Muscle of leg (tissue), 16 donors: Measurements from ENCODE around the gene SAP30. TPM values are rescaled to one million over a fixed set of nuclear protein-coding genes. Genes with fewer than 3 reads are reported as not detected.

Source experiments
- DNase-seq: peaks from one replicate; pipeline ENCODE4 v3.0.0; 2013
- H3K27ac ChIP-seq: one replicate; pipeline ENCODE4 v1.5.1; 2013; ENCODE audit warnings: mild to moderate bottlenecking, low read length, control low read depth
- H3K27me3 ChIP-seq: one replicate; pipeline ENCODE4 v1.6.1; 2013; ENCODE audit warnings: low read length; ENCODE audit not compliant: control insufficient read depth, insufficient read depth
- H3K36me3 ChIP-seq: one replicate; pipeline ENCODE4 v1.6.1; 2013; ENCODE audit warnings: low read length; ENCODE audit not compliant: control insufficient read depth, insufficient read depth
- H3K4me1 ChIP-seq: one replicate; pipeline ENCODE4 v1.6.1; 2013; ENCODE audit warnings: low read length; ENCODE audit not compliant: control insufficient read depth, insufficient read depth
- H3K4me3 ChIP-seq: one replicate; pipeline ENCODE4 v1.5.1; 2013; ENCODE audit warnings: low read length, control low read depth
- H3K9me3 ChIP-seq: replicated peaks from 2 replicates; pipeline ENCODE4 v1.6.1; 2013; ENCODE audit warnings: low read depth, low read length; ENCODE audit not compliant: control insufficient read depth
- WGBS: methylation state at CpG from one replicate; pipeline ENCODE4 v1.1.5; 2013; ENCODE audit warnings: missing lambda C conversion rate; ENCODE audit not compliant: insufficient coverage; 5-methylcytosine and 5-hydroxymethylcytosine counted together
- long read RNA-seq, 11 donors: transcript quantifications; one replicate each; lab custom pipeline, GENCODE V29; 2026
- polyA plus RNA-seq, 8 donors: library from polyadenylated mRNA; unstranded; fragments of 120-200 nt; gene quantifications; one replicate each; pipeline versions ENCODE4 v1.2.1 to v1.2.3, GENCODE V29; 2013; ENCODE audit warnings: inconsistent platforms in 1 of 8, low replicate concordance in 1 of 8; ENCODE audit not compliant: insufficient read length in 8 of 8, insufficient read depth in 1 of 8
- total RNA-seq: library from RNA; stranded (reverse); fragments of 120-200 nt; gene quantifications from one replicate; pipeline ENCODE4 v1.2.4, GENCODE V29; 2013

Gene SAP30
- total RNA-seq (12.1 TPM), polyA plus RNA-seq (10 to 100 TPM in 6 of 8 donors, 1 to 10 TPM in 2; 8.7 to 13.0 (median 11.6) TPM)
- long read RNA-seq, donor 1, partial matches to known transcripts: 0 of 1 reads
- long read RNA-seq, donor 1, other reads (novel, unspliced or antisense): 0 of 1 reads
- long read RNA-seq, donor 2: 0 reads
- long read RNA-seq, donor 3, transcript SAP30-201 (4 exons, 1,108 nt): major isoform, 10 of 16 reads
- long read RNA-seq, donor 3, partial matches to known transcripts: 0 of 16 reads
- long read RNA-seq, donor 3, other reads (novel, unspliced or antisense): 6 of 16 reads
- long read RNA-seq, donor 4, partial matches to known transcripts: 0 of 3 reads
- long read RNA-seq, donor 4, other reads (novel, unspliced or antisense): 0 of 3 reads
- long read RNA-seq, donor 5, transcript SAP30-201 (4 exons, 1,108 nt): major isoform, 19 of 26 reads
- long read RNA-seq, donor 5, partial matches to known transcripts: 7 of 26 reads
- long read RNA-seq, donor 5, other reads (novel, unspliced or antisense): 0 of 26 reads
- long read RNA-seq, donor 6, transcript SAP30-201 (4 exons, 1,108 nt): major isoform, 15 of 15 reads
- long read RNA-seq, donor 6, partial matches to known transcripts: 0 of 15 reads
- long read RNA-seq, donor 6, other reads (novel, unspliced or antisense): 0 of 15 reads
- long read RNA-seq, donor 7, transcript SAP30-201 (4 exons, 1,108 nt): major isoform, 14 of 14 reads
- long read RNA-seq, donor 7, partial matches to known transcripts: 0 of 14 reads
- long read RNA-seq, donor 7, other reads (novel, unspliced or antisense): 0 of 14 reads
- long read RNA-seq, donor 8, transcript SAP30-201 (4 exons, 1,108 nt): major isoform, 8 of 8 reads
- long read RNA-seq, donor 8, partial matches to known transcripts: 0 of 8 reads
- long read RNA-seq, donor 8, other reads (novel, unspliced or antisense): 0 of 8 reads
- long read RNA-seq, donor 9, transcript SAP30-201 (4 exons, 1,108 nt): major isoform, 5 of 5 reads
- long read RNA-seq, donor 9, partial matches to known transcripts: 0 of 5 reads
- long read RNA-seq, donor 9, other reads (novel, unspliced or antisense): 0 of 5 reads
- long read RNA-seq, donor 10, transcript SAP30-201 (4 exons, 1,108 nt): major isoform, 5 of 5 reads
- long read RNA-seq, donor 10, partial matches to known transcripts: 0 of 5 reads
- long read RNA-seq, donor 10, other reads (novel, unspliced or antisense): 0 of 5 reads
- long read RNA-seq, donor 11, transcript SAP30-201 (4 exons, 1,108 nt): major isoform, 7 of 7 reads
- long read RNA-seq, donor 11, partial matches to known transcripts: 0 of 7 reads
- long read RNA-seq, donor 11, other reads (novel, unspliced or antisense): 0 of 7 reads

- DNase-seq: peak; percentile 100
- H3K9me3 ChIP-seq: no peaks in the 10 kb centered on the region
- H3K4me1 ChIP-seq: no peaks in the 10 kb centered on the region
- peak within 1 kb of the TSS; percentile 100 for H3K27ac ChIP-seq
- no peaks in the 10 kb centered on the region for H3K27me3 ChIP-seq
- H3K36me3 ChIP-seq: peaks cover 5% of the 10 kb centered on the region
- under 1% methylated on average over 64 of the region's 72 CpGs for WGBS
- peak within 1 kb of the TSS; percentile 88 for H3K4me3 ChIP-seq
These were observed at the start of gene SAP30 for GRCh38 chr4:173370477-173371291. TSS of gene SAP30 (plus strand) at chr4:173370954. CDS start at chr4:173371183, 229 bp downstream.

DNA sequence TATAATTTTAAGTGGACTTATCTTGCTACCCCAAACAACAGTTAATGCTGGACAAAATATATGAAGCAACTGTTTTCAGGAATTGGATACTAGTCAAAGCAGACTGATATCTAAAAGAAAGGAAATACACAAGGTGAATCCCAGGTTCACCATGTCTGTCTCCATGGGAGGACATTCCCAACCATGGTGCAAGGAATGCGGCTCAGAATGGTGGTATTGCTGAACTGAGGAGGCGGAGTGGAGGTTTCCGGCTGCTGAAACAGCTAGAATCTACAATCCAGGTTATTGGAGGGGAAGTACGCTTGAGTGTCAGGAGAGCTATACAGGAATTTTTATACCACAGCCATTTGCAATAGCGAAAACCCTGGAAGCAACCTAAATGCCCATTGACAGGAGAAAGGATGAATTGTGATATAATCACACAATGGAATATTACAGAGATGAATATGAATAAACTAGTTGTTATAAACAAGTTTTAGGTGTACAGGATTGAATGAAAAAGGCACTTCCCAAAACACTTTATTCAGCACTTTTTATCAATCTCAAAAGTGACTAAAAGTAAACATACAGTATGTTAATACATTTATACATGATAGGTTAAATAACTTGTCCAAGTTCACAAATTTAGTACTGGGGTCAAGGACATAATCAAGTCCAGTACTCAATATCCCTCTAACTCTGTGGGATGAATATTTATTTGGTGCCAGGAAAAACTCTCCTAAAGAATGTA, 45.6 kb upstream of the SAP30 start:
- Histone ChIP-seq H3K4me1 (no peaks in the 10 kb centered on the region), H3K27me3 (no peaks in the 10 kb centered on the region), H3K36me3 (peaks cover 13% of the 10 kb centered on the region), H3K27ac (no peak overlapping the region), H3K9me3 (no peaks in the 10 kb centered on the region), H3K4me3 (no peak overlapping the region)
- no peak for DNase-seq
- WGBS: 92% methylated on average over 2 of the region's 5 CpGs

- Histone ChIP-seq H3K4me3 (no peak overlapping the region), H3K9me3 (no peaks in the 10 kb centered on the region), H3K36me3 (peaks cover 15% of the 10 kb centered on the region), H3K4me1 (peaks cover 7% of the 10 kb centered on the region), H3K27ac (no peak overlapping the region), H3K27me3 (no peaks in the 10 kb centered on the region)
- DNase-seq: peak; percentile 16
- 70% methylated on average over 2 of the region's 5 CpGs for WGBS
These were observed 42.4 kb upstream of the SAP30 start for GRCh38 chr4:173328236-173328901.

GRCh38 chr4:173330590-173330989, 40.2 kb upstream of the SAP30 start:
- no peaks in the 10 kb centered on the region for H3K27me3 ChIP-seq
- no peak overlapping the region for H3K27ac ChIP-seq
- H3K9me3 ChIP-seq: no peaks in the 10 kb centered on the region
- peaks cover 13% of the 10 kb centered on the region for H3K36me3 ChIP-seq
- WGBS: no CpG with 5 or more reads among the region's 2 CpGs
- peaks cover 11% of the 10 kb centered on the region for H3K4me1 ChIP-seq
- H3K4me3 ChIP-seq: no peak overlapping the region
- DNase-seq: no peak

DNA sequence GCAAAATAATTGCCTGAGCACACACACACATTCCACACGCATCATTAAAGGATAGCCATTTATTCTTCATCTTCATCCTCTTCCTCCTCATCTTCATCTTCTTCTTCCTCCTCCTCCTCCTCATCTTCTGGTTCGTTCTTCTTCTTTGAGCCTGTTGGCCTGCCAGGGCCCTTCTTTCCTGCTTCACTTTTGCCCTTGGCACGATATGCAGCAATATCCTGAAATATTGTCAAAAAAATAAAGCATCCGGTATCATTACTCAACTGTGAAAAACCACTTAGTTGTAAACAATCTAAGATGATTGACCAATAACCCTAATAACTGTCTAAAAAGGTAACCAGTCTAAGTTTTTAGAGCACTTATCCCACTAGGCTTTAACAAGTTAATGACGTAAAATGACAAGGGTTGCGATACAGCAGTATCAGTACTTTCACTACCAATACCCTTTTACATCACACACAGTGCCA, 38.7 kb upstream of the SAP30 start:
- no peak for DNase-seq
- Histone ChIP-seq H3K27me3 (no peaks in the 10 kb centered on the region), H3K4me3 (peak overlapping the region; percentile 98), H3K36me3 (peaks cover 11% of the 10 kb centered on the region), H3K4me1 (peaks cover 11% of the 10 kb centered on the region), H3K9me3 (no peaks in the 10 kb centered on the region), H3K27ac (peak overlapping the region; percentile 91)
- WGBS: 37% methylated on average over 4 of the region's 6 CpGs

- Histone ChIP-seq H3K36me3 (peaks cover 11% of the 10 kb centered on the region), H3K9me3 (no peaks in the 10 kb centered on the region), H3K27ac (peak overlapping the region; percentile 91), H3K4me3 (peak overlapping the region; percentile 98), H3K4me1 (peaks cover 11% of the 10 kb centered on the region), H3K27me3 (no peaks in the 10 kb centered on the region)
- peak; percentile 14 for DNase-seq
- 2% methylated on average over 8 of the region's 21 CpGs for WGBS
These were observed 37.6 kb upstream of the SAP30 start for GRCh38 chr4:173332963-173333657.

- peak; percentile 78 for DNase-seq
- peak overlapping the region; percentile 98 for H3K4me3 ChIP-seq
- no peaks in the 10 kb centered on the region for H3K9me3 ChIP-seq
- H3K4me1 ChIP-seq: peaks cover 11% of the 10 kb centered on the region
- peak overlapping the region; percentile 100 for H3K27ac ChIP-seq
- no peaks in the 10 kb centered on the region for H3K27me3 ChIP-seq
- H3K36me3 ChIP-seq: peaks cover 8% of the 10 kb centered on the region
- WGBS: under 1% methylated on average over 34 of the region's 53 CpGs
These were observed 37.1 kb upstream of the SAP30 start for GRCh38 chr4:173333658-173334084.
